CD14-positive monocyte (primary cell): ENCODE results near the gene THSD4. TPM values are rescaled to one million over a fixed set of nuclear protein-coding genes. Genes with fewer than 3 reads are reported as not detected.

Experiments used
- DNase-seq, 3 donors: peaks; one replicate each; pipeline ENCODE4 v3.0.0-alpha.2; 2011 to 2022
- H2AFZ ChIP-seq: 2 replicates; pipeline ENCODE4 v1.6.0; 2012; ENCODE audit warnings: mild to moderate bottlenecking, low read depth, low read length, inconsistent platforms; ENCODE audit not compliant: insufficient read depth, poor library complexity, severe bottlenecking
- H3K27ac ChIP-seq, 2 donors: 1 replicate in 1 of 2; 2 replicates in 1 of 2; pipeline ENCODE4 v1.5.1; 2012 to 2013; ENCODE audit warnings: low read length in 2 of 2, control low read depth in 1 of 2, inconsistent platforms in 1 of 2, low read depth in 1 of 2, mild to moderate bottlenecking in 1 of 2
- H3K27me3 ChIP-seq, 2 donors: one replicate each; pipeline versions ENCODE4 v1.6.0 to v1.6.1; 2011 to 2013; ENCODE audit warnings: low read length in 2 of 2; ENCODE audit not compliant: control insufficient read depth in 2 of 2, insufficient read depth in 2 of 2
- H3K36me3 ChIP-seq, 2 donors: replicated peaks in 1 of 2; 1 replicate in 1 of 2; 2 replicates in 1 of 2; pipeline versions ENCODE4 v1.5.1 to v1.6.1; 2012 to 2013; ENCODE audit warnings: low read length in 2 of 2, control low read depth in 1 of 2, inconsistent platforms in 1 of 2, mild to moderate bottlenecking in 1 of 2; ENCODE audit not compliant: insufficient read depth in 2 of 2, control insufficient read depth in 1 of 2
- H3K4me1 ChIP-seq, 2 donors: 1 replicate in 1 of 2; 2 replicates in 1 of 2; pipeline versions ENCODE4 v1.5.1 to v1.6.1; 2012 to 2013; ENCODE audit warnings: low read length in 2 of 2, control low read depth in 1 of 2, inconsistent platforms in 1 of 2, mild to moderate bottlenecking in 1 of 2, moderate library complexity in 1 of 2; ENCODE audit not compliant: insufficient read depth in 2 of 2, control insufficient read depth in 1 of 2
- H3K4me2 ChIP-seq: replicated peaks from 2 replicates; pipeline ENCODE3; 2012; ENCODE audit warnings: low read length, moderate library complexity, mild to moderate bottlenecking; ENCODE audit not compliant: poor library complexity, severe bottlenecking; ENCODE audit errors: extremely low read depth
- H3K4me3 ChIP-seq, 3 experiments: fragments of 200-600 bp in 1 of 3; sonication (generic) in 1 of 3; replicated peaks in 1 of 3; 1 replicate in 2 of 3; 2 replicates in 1 of 3; pipeline ENCODE4 v1.5.1; 2011 to 2013; ENCODE audit warnings: low read length in 3 of 3, mild to moderate bottlenecking in 3 of 3, control low read depth in 2 of 3, low read depth in 2 of 3, inconsistent platforms in 1 of 3, moderate library complexity in 1 of 3
- H3K79me2 ChIP-seq: 2 replicates; pipeline ENCODE4 v1.6.0; 2012; ENCODE audit warnings: mild to moderate bottlenecking, control low read depth, inconsistent platforms, low read length, moderate library complexity; ENCODE audit not compliant: insufficient read depth
- H3K9ac ChIP-seq: 2 replicates; pipeline ENCODE4 v1.6.0; 2017; ENCODE audit warnings: low read length, mild to moderate bottlenecking; ENCODE audit not compliant: insufficient read depth, poor library complexity, severe bottlenecking
- H3K9me3 ChIP-seq, 2 donors: replicated peaks in 1 of 2; 1 replicate in 1 of 2; 2 replicates in 1 of 2; pipeline versions ENCODE4 v1.5.1 to v1.6.1; 2012 to 2013; ENCODE audit warnings: low read length in 2 of 2, control low read depth in 1 of 2; ENCODE audit not compliant: control insufficient read depth in 1 of 2, insufficient read depth in 1 of 2
- H4K20me1 ChIP-seq: 2 replicates; pipeline ENCODE4 v1.6.0; 2012; ENCODE audit warnings: mild to moderate bottlenecking, low read length, control low read depth, moderate library complexity; ENCODE audit not compliant: insufficient read depth
- H3K27ac Mint-ChIP-seq, 7 donors: one replicate each; pipeline ENCODE4 v1.8.0; 2020; ENCODE audit warnings: mild to moderate bottlenecking in 7 of 7, mixed read lengths in 7 of 7, moderate library complexity in 6 of 7, inconsistent platforms in 2 of 7
- H3K27me3 Mint-ChIP-seq, 3 donors: one replicate each; pipeline ENCODE4 v1.8.0; 2021 to 2022; ENCODE audit warnings: low read depth in 3 of 3, mild to moderate bottlenecking in 3 of 3, mixed read lengths in 3 of 3, moderate library complexity in 3 of 3, inconsistent platforms in 1 of 3
- H3K36me3 Mint-ChIP-seq, 2 donors: one replicate each; pipeline ENCODE4 v1.8.0; 2020; ENCODE audit warnings: mixed read lengths in 2 of 2, inconsistent platforms in 1 of 2, mild to moderate bottlenecking in 1 of 2
- H3K4me1 Mint-ChIP-seq: one replicate; pipeline ENCODE4 v1.8.0; 2020; ENCODE audit warnings: mild to moderate bottlenecking, mixed read lengths
- H3K4me3 Mint-ChIP-seq, 2 donors: one replicate each; pipeline ENCODE4 v1.8.0; 2020; ENCODE audit warnings: mild to moderate bottlenecking in 2 of 2, mixed read lengths in 2 of 2, moderate library complexity in 1 of 2
- H3K9me3 Mint-ChIP-seq, 7 donors: one replicate each; pipeline ENCODE4 v1.8.0; 2020 to 2022; ENCODE audit warnings: mixed read lengths in 7 of 7, mild to moderate bottlenecking in 6 of 7, moderate library complexity in 6 of 7, inconsistent platforms in 2 of 7
- WGBS: methylation state at CpG from one replicate; pipeline ENCODE4 v1.1.5; 2013; ENCODE audit warnings: missing lambda C conversion rate; ENCODE audit not compliant: insufficient coverage; 5-methylcytosine and 5-hydroxymethylcytosine counted together
- intact Hi-C, 2 donors: fragments of 100-400 bp; cut with micrococcal nuclease; formaldehyde crosslinking; loops; one replicate each; pipeline versions ENCODE4 v1.15.0 to v1.15.1; 2023
- polyA plus RNA-seq, 3 donors: library from polyadenylated mRNA; depleted of rRNA in 1 of 3; unstranded in 2 of 3; stranded (reverse) in 1 of 3; fragments of 300-500 nt in 2 of 3; fragments of >200 nt in 1 of 3; fragmentation: Illumina TruSeq in 2 of 3; gene quantifications; 1 replicate in 2 of 3; 2 replicates in 1 of 3; pipeline ENCODE4 v1.2.3, GENCODE V29; 2012 to 2021
- TF ChIP-seq, protein P1 (sequence below): fragments of 200-600 bp; IDR thresholded peaks from one replicate; pipeline ENCODE4 v1.8.0; 2022; ENCODE audit warnings: antibody characterized with exemption, mild to moderate bottlenecking

THSD4 gene
- polyA plus RNA-seq, 3 donors: not detected

GRCh38 chr15:71434774-71435173, 319.5 kb downstream of the THSD4 start:
- no peaks in the 10 kb centered on the region for H3K36me3 ChIP-seq
- Mint-ChIP-seq H3K9me3 (no peaks in the 10 kb centered on the region), H3K27me3 (peaks cover 3 to 9% (median 3%) of the 10 kb centered on the region in 3 donors), H3K36me3 (no peaks in the 10 kb centered on the region), H3K27ac (no peak overlapping the region), H3K4me1 (no peaks in the 10 kb centered on the region), H3K4me3 (no peak overlapping the region)
- H3K9me3 ChIP-seq: no peaks in the 10 kb centered on the region
- TF ChIP-seq, protein P1, sequence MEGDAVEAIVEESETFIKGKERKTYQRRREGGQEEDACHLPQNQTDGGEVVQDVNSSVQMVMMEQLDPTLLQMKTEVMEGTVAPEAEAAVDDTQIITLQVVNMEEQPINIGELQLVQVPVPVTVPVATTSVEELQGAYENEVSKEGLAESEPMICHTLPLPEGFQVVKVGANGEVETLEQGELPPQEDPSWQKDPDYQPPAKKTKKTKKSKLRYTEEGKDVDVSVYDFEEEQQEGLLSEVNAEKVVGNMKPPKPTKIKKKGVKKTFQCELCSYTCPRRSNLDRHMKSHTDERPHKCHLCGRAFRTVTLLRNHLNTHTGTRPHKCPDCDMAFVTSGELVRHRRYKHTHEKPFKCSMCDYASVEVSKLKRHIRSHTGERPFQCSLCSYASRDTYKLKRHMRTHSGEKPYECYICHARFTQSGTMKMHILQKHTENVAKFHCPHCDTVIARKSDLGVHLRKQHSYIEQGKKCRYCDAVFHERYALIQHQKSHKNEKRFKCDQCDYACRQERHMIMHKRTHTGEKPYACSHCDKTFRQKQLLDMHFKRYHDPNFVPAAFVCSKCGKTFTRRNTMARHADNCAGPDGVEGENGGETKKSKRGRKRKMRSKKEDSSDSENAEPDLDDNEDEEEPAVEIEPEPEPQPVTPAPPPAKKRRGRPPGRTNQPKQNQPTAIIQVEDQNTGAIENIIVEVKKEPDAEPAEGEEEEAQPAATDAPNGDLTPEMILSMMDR: no peak
- WGBS: no CpG with 5 or more reads among the region's 2 CpGs
- no peak overlapping the region for H3K27ac ChIP-seq
- H3K27me3 ChIP-seq: peaks cover 0 to 2% of the 10 kb centered on the region in 2 donors
- no peak overlapping the region for H3K4me3 ChIP-seq
- intact Hi-C loops: no loop called here
- no peaks in the 10 kb centered on the region for H4K20me1 ChIP-seq
- DNase-seq: no peak
- H2AFZ ChIP-seq: no peak overlapping the region
- no peaks in the 10 kb centered on the region for H3K79me2 ChIP-seq
- H3K9ac ChIP-seq: no peak overlapping the region
- H3K4me2 ChIP-seq: no peak overlapping the region
- H3K4me1 ChIP-seq: no peaks in the 10 kb centered on the region

GRCh38 chr15:71435552-71435951, 320.3 kb downstream of the THSD4 start:
- no peak for DNase-seq
- Mint-ChIP-seq H3K27ac (no peak overlapping the region), H3K4me1 (peaks cover 2% of the 10 kb centered on the region), H3K4me3 (no peak overlapping the region), H3K9me3 (no peaks in the 10 kb centered on the region), H3K27me3 (peaks cover 3 to 9% (median 3%) of the 10 kb centered on the region in 3 donors), H3K36me3 (no peaks in the 10 kb centered on the region)
- Histone ChIP-seq H3K4me1 (no peaks in the 10 kb centered on the region), H2AFZ (no peak overlapping the region), H3K27me3 (peaks cover 0 to 2% of the 10 kb centered on the region in 2 donors), H4K20me1 (no peaks in the 10 kb centered on the region), H3K9me3 (no peaks in the 10 kb centered on the region), H3K79me2 (no peaks in the 10 kb centered on the region), H3K9ac (no peak overlapping the region), H3K4me2 (no peak overlapping the region), H3K36me3 (no peaks in the 10 kb centered on the region), H3K4me3 (no peak overlapping the region), H3K27ac (no peak overlapping the region)
- WGBS: 100% methylated on average over 3 of the region's 6 CpGs
- intact Hi-C loops: no loop called here
- TF ChIP-seq, protein P1: no peak
